GM18858 (cell line): ENCODE measurements around the gene DDAH1.

Source experiments
- ATAC-seq: cut with Tn5 transposase; IDR thresholded peaks from one replicate; pipeline ENCODE4 v1.9.1; 2021; ENCODE audit not compliant: unreplicated experiment

Gene DDAH1

DNA sequence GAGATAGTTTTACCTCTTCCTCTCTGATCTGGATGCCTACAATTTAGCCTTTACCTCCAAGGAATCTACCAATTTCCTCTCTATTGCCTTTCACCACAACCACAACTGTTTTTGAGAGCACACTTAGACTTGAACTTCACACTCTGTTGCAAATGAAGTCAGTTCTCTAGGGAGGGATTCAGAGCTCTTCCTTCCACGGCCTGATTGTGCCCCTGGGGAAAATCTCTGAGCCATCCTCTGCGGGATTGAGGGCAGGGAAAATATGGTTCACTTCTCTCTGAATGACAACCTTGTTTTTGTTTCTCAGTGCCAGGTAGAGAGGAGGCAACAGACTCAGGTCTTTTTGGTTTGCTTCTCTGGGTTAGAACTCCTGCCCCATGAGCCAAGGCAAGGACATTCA lies 153.1 kb downstream of the DDAH1 start:
- ATAC-seq, result no peak

DNA sequence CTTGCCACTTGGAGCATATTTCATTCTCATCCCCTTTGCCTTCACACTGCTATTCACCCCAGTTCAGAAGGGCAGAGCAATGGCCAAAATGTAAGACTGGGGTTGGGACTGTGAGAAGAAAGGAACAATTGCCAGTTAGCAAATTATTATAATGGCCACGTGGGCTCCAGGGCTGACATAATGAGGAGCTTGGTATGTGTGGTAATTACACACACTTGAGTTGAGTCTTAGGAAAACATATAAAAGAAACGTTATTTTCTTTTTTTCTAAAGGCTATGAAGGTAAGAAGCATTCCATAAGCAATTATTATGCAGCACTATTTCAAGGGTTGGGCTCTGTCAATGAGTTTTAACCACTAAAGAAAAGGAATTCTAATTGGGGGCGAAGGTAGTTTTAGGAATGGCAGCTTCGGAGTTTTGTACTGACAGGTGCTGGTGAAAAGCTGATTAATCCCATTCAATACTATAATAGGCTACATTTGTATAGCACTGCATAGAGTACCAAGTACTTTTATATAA lies 156.1 kb downstream of the DDAH1 start:
- ATAC-seq, result no peak

DNA sequence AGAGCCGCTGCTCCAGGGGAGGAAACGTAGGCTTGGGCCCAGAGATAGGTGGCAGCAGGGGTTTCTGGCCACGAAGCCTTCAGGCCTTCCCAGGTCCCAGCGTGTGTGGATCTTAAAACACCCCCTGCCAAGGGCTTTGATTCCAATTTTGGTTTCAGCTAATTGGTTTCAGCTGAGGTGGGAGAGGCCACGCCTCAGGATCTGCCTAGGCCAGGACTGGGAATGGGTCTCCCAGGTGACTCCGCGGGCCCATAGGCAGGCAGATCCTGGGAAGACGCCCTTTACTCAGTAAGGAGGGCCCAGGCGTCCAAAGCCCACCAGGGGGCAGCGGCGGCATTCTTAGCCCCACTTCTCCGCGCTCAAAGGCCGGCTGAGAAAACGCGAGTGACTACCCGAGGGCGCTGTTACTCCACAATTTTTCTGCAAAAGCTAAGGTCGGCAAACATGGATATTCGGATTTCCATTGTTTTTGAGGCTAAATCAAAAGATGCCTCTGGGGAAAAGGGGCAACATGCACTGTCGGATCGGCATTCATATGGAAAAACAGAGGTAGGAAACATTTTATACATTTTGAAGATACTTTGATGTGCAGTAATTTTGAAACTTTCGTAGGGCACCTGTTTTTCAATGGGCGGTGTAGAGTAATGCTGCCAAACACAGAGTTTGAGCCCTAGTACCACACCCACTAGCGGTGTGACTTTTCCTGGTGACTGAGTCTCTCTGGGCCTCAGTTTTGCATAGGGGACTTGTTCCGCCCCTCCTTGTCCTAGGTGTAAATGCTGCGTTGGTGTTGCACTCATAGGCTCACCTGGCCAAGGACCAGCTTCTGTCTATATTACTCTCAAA lies 156.7 kb downstream of the DDAH1 start:
- ATAC-seq, result peak; percentile 80

DNA sequence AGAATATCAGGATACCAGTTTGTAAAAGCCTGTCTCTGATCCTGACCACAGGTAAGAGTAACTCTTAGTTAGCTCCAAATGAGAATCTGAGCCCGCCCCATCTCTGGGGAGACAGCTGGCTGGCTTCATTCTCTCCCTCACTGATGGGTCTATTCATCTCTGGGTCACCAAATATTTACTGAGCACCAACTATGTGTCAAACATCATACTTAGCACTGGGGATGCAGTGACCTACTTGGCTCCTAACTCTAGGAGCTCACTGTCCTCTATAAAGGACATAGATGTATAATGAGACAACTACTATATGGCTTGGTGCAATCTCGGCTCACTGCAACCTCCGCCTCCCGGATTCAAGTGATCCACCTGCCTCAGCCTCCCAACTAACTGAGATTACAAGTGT lies 158.7 kb downstream of the DDAH1 start:
- ATAC-seq, result no peak

DNA sequence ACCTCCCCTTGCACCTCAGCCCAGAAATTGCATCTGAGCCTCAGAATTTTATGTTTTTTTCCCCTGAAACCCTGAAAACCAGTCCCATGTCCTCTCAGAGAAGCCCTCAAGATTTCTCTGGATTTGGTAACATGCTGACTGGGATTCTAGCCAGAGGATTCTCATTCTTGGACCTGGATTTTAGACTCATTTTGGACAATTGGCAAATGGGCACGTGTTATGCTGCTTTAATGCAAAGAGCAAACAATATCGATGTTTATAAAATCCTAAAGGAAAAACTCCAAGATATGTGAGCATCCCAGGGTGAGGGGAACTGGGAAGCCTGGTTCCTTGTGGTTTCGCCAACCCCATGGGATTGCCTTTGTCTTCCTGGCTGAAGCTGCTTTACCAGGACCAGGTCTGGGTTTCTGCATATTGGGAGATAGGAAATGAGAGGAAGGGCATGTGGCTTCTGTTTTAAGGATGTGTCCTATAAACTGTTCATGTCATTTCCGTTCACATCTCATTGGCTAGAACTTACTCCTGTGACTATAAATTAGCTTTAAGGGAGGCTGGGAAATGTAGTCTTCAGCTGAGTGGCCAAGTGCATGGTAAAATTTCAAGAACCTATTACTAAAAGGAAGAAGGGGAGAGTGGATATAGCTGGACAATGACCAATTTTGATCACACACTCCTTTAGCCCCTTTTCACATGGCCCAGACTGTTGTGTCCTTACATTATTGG lies 161.4 kb downstream of the DDAH1 start:
- ATAC-seq, result no peak

DNA sequence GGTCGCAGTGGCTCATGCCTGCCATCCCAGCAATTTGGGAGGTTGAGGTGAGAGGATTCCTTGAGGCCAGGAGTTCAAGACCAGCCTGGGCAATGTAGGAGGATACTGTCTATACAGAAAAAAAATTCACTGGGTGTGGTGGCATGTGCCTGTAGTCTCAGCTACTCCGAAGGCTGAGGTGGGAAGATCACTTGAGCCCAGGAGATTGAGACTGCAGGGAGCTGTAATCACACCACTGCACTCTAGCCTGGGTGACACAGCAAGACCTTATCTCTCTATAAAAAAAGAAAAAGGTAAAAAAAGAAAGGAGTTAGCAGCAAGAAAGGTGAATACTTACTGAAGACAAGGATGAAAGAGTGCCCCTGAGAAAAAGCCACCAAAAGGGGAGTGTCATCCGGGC lies 164.8 kb downstream of the DDAH1 start:
- no peak for ATAC-seq

DNA sequence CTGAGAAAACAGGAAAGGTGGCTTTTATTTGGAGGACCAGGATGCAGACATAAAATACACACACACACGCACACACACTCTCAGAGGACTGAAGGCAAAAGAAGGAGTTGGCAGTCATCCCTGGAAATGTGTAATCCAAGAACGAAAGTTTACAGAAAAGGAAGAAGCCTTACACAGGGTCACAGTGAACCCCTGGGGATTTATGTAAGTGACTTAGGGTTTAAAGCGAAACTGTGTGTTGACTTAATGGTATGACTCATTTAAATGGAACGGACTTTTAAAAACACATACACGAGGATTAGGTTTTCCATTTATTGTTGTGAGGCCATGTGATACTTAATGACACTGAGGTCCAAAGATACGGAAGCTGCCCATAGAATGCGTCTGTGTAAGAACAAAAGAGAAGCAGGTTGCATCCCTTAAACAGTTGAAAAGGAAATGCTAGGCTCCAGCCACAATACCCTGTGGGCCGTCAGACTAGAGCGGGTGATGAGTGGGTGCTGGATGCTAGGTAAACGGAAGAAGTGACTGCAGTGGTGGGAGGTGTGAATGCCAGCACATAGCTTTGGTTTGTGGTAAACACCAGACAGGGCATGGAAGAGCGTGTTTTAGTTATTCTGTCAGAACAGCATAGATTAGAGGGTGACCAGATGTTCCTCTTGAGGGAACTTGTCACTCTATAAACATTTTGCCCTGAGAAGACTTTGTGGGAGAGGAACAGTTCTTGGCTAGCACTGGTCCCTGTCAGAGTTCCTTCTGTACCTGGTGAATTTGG lies 166.9 kb downstream of the DDAH1 start:
- ATAC-seq, result peak; percentile 97

DNA sequence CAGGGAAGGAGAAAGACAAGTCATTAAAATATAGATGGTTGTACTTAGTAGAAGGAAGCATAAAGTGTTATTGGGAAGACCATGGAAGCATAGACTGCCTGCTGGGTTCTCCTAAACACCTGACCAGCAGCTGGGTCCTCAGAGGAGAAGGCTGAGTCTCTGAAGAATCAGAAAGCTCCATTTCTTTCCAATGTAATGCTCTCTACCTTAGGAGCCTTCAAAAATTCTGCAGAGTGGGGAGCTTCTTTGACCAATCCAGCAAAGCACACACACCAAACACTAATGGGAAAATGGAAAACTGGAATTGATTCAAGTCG lies 167.5 kb downstream of the DDAH1 start:
- ATAC-seq, result no peak

DNA sequence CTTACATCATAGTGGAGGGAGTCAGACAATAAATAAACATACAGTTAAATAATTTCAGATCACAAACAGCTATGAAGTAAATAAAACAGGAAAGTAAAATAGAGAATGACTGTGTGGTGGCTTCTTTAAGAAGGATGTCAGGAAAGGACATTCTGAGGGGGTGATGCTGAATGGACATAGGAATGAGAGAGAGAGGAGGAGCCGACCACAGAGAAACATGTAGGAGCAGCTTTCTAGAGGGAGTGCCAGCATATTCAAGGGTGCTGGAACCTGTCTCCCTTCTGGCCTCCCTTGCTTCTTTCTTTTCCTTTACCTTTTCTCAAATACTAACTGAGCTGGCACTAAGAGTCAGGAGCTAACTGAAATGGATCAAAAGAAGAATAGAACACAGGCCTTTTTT lies 168.0 kb downstream of the DDAH1 start:
- ATAC-seq, result no peak

DNA sequence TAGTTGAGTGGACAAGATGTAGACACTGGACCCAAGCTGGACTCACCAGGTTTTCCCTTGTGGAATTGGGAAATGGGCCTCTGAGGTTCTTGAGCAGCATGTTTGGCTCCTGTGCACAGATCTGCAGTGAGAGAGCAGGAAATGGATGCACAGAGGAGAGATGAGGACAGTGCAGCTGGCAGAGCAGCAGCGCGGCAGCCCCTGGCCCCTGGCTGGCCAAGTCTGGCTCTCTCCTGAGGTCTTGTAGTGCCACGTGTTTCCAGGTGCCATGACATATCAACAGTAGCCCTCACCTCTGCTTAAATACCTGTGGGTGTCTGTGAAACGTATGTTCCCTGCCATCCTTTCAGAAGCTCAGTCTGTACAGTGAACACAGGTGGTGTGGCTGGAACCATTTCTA lies 169.3 kb downstream of the DDAH1 start:
- no peak for ATAC-seq

DNA sequence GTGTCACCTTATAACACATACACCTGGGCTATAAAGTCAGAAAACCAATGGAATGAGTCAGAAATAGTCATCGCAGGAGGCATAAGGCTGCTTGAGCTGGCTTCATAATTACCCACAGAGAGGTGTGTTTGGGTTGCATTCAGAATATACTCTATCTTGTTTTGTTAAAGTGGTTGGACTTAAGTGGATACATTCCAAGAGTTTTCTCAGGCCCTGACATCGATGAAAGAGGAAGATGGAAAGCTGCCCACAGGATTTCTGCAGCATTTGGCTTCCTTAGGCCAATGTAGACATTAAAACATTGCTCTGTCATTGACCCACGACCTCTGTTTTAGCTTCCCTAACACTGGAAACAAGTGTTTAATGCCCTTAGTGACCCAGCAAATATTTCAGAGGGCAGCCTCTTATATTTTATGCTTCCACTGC lies 169.9 kb downstream of the DDAH1 start:
- ATAC-seq, result no peak

DNA sequence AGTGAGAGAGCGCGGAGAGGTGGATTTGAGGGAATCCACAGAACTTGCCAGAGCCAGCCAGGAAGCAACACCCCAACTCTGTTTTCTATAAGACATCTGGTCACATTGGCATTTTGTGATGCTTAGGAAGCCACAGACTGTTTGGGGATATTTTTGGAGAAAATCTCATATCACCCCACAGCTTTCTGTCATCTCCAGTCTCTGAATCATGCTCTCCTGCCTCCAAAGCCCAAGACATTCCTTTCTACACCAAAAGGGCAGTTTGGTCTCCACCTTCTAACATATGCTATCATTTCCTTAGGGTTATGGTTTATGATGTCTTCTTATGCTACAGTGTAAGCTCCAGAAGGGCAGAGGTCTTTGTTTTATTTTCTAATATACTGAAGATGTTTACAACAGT lies 174.1 kb downstream of the DDAH1 start:
- ATAC-seq, result no peak

DNA sequence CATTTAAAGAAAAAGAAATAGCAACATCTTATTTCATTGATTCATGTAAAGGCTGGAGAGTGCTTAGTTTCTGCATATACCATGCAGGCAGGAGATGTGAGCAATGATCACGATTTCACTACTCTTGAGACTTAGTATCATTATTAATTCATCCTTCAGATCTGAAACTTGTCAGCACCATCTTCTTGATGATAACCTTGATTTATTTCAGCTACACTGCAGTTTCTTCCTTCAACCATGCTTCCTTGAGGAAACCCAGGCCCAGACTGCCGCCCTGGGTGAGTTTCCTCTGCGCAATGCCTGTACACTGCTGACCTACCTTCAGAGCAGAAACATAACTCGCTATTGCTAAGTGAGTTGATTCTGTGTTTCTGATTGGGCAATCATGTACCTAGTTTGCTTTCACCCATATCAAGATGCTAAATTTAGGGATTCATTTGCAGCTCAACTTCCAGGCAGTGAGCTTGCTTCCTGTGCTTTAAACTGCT lies 175.1 kb downstream of the DDAH1 start:
- ATAC-seq, result peak; percentile 52

DNA sequence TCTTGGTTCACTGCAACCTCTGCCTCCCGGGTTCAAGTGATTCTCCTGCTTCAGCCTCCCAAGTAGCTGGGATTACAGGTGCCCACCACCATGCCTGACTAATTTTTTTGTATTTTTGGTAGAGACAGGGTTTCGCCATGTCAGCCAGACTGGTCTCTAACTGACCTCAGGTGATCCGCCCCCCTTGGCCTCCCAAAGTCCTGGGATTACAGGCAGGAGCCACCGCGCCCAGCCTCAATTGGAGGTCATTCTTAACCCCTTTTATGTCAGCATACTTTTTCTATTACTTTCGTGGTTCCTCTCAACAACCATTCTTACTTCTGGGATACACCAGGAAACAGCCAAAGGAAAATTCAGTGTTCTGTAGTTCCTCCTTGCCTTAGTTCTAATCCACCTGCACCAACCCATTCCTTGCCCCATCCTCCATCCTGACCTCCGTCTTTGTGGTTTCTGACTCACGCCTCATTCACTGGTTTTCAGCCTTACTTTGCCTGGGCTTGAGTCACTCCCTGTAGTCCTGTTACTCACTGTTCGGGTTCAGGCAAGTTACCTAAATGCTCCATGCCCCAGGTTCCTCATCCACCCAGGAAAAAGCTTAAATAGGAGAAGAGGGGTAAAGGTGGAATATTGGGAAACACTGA lies 175.6 kb downstream of the DDAH1 start:
- ATAC-seq, result peak; percentile 15

DNA sequence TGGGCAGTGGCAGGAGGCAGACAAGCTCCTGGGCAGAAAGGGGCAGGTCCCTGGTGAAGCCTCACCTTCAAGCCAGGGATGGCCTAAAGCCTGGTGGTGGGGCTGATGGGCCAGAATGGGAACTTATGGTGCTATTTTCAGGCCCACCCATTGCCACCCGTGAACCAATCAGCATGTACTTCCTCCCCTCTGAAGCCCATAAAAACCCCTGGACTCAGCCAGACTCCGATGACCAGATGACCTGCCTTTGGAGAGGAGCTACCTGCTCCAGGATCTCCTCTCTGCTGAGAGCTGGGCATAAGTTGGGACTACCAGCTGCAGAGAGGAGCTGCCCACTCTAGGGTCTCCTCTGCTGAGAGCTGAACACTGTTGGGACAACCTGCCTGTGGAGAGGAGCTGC lies 180.8 kb downstream of the DDAH1 start:
- no peak for ATAC-seq

DNA sequence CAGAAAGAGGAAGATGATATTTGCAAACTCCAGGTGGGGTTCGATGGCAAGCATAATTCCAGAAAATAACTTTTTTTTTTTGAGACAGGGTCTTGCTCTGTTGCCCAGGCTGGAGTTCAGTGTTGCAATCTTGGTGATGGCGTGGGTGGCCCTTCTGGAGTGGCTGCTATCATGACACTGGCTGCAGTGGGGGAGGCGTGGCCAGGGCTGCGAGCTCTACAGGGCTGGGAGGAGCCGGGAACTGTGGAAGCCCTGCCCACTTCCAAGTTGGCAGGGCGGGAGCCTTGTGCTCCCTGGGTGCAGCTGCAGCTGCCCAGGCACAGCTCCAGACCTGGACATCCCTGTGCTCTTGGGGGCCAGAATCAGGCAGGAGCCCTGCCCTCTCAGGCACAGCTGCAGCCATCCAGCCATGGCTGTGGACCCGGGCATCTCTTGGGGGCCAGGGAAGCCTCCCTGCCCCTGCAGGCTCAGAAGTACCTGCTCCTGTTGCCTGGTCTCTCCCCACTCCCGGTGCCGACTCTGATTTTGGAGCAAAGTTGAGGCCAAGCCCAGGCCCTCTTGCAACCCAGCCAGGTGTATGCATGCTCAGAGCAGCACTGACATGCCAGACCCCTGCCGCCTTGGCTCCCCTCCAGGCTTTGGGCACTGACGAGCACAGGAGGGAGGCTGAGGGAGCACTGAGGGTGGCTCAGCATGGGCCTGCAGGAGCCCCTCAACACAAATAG lies 181.3 kb downstream of the DDAH1 start:
- ATAC-seq, result no peak

DNA sequence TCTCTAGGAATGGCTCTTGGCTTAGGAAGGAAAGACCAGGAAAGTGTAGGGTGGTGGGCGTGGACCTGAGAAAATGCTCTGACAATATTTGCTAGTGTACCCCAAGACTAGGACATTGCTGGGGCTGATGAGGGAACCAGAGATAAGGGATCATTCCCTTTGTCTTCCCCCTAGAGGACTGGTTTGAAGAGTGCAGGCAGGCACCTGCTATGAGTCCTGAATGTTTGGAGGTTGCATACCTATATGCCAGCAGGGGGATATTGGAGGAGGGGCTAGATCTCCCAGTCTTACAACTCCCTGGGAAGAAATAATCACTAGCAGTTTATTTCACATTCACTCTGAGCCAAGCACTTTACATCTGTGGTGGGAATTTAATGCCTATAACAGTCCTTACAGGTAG lies 182.5 kb downstream of the DDAH1 start:
- no peak for ATAC-seq

DNA sequence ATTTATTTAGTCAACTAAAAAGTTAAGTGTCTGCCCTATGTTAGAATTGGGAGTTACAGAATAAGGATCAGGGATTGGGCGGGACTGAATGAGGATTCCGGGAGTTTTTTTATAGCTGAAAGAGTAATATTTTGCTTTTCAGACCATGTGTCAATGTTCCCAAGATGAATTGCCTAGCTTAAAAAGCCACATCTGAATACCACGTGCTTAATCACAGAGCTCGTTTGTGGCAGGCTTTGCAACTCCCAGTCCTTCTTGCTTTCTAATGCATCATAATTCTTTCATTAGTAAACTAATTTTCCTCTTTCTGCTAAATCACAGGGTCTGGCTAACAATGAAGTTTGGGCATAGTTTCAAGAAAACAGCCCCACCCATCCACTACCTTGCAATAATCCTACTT lies 184.3 kb downstream of the DDAH1 start:
- no peak for ATAC-seq

DNA sequence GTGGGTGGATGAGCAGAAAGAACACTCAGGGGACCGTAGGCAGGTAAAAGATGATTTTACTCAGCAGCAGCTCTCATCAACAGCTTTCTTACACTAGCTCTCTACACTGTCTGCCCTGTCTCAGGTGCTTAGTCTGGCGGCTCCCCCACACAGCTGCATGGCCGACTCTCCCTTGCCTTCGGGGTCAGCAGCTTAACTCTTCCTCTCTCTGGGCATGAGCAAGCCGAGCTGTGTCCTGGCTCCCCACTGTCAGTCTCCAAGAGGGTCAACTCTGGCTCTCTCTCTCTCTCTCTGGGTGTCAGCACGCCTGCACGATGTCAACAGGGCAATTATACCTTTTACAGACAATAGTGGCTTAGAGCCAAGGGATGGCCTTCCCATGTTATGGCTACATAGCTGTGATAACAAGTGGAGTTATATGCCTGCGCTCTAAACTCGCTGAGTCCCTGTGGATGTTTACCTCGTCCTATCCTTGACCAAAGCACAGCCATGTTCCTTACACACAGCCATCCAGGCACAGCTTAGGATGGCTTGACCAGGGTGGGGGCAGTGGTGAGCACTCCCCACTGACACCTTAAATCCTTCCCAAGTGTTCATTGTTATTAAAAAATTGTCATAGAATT lies 185.4 kb downstream of the DDAH1 start:
- no peak for ATAC-seq

DNA sequence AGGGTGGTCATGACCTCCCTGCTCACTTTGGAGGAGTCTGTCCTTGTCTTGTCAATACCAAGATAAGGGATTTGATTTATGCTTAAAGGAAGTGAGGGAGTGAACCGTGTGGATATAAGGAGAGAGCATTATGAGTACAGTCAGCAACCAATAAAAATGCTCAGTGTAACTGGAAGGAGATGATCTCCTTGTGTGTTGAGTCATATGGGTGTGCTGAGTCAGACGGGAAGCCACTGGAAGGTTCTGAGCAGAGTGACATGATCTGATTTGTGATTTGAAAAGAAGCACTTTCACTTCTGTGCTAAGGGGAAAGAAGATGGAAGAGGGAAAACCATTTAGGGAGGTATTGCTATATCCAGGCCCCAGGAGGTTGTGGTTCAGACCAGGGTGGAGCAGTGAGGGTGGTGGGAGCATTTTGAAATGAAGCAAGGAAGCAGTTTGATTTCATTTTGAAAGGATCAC lies 186.1 kb downstream of the DDAH1 start:
- ATAC-seq, result peak; percentile 24
